Measurements from ENCODE around the gene HSPE1. TPM values are rescaled to one million over a fixed set of nuclear protein-coding genes. Genes with fewer than 3 reads are reported as not detected.

HSPE1 gene
- total RNA-seq, 1 experiment from 2014 or later, result 291 TPM

DNA sequence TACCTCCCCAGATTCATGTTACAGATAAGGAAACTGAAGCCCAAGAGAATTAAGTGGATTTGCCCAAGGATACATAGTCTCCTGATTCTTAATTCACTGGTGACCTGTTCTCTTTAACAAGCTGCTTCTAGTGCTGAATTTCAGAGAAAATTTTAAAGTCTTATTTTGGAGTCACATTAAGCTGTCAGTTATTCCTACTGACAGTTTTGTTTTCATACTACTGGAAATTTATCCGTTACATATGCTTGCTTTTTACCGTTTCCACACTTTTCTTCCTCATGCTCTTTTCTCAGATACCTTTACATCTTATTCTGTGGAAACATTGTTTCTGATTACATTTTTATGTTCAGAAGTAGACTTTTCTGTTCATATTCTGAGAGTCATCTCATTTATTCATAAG lies 17.0 kb downstream of the HSPE1 start:
- ChIA-PET CTCF (no interaction called here), POLR2A (interaction anchor here (2.9 kb wide), 1 partner anchor 17 kb away, joined by 25 read pairs; the partner anchor contains the start of genes HSPD1 and HSPE1), RAD21 (ENCODE audit: low non-redundant PET in 1 of 2, low total read pairs in 2 of 2, uncharacterized antibody in 2 of 2, unreplicated experiment in 2 of 2) (no interaction called here)
- Histone ChIP-seq H4K20me1 (ENCODE audit: insufficient read depth) (no peaks in the 10 kb centered on the region), H3K27me3 (ENCODE audit: insufficient read depth, low read length) (no peaks in the 10 kb centered on the region), H3K9ac (ENCODE audit: low read length) (peak overlapping the region; percentile 82), H3K36me3 (ENCODE audit: control insufficient read depth in 1 of 2, insufficient read depth in 2 of 2, low read length in 2 of 2) (peaks cover 0 to 16% of the 10 kb centered on the region in 2 experiments; a peak in 2 of 4 replicates), H3K9me3 (ENCODE audit: control insufficient read depth in 1 of 2, insufficient read depth in 1 of 2, low read depth in 1 of 2, low read length in 2 of 2) (peaks cover 0 to 5% of the 10 kb centered on the region in 2 experiments; a peak in 1 of 4 replicates), H3K79me2 (ENCODE audit: insufficient read depth, low read length) (peaks cover 60% of the 10 kb centered on the region), H3K4me2 (ENCODE audit: low read length) (peak overlapping the region; percentile 88), H2AFZ (ENCODE audit: low read depth, low read length, poor library complexity, severe bottlenecking) (no peak overlapping the region), H3K4me3 (replicated peaks in 1 of 2; ENCODE audit: low read depth in 1 of 2, low read length in 2 of 2) (peak overlapping the region; percentile 77 to 93), H3K9me2 (ENCODE audit: insufficient read depth) (no peaks in the 10 kb centered on the region), H3K4me1 (ENCODE audit: control insufficient read depth in 1 of 2, insufficient read depth in 2 of 2, low read length in 2 of 2) (peaks cover 10 to 17% of the 10 kb centered on the region in 2 experiments; a peak in 3 of 4 replicates), H3K27ac (ENCODE audit: low read depth, low read length) (no peak overlapping the region)
- DNase-seq (ENCODE audit: low read depth, low spot score) (no peak), ATAC-seq (no peak)
- intact Hi-C loops (cut with micrococcal nuclease), result no loop called here
- BruUV-seq (replicated peaks), result no TSS peak
- no peak for TF ChIP-seq FOSL1 (IDR thresholded peaks at IDR 0.05; ENCODE audit: low read depth)
- TF ChIP-seq, protein P1, sequence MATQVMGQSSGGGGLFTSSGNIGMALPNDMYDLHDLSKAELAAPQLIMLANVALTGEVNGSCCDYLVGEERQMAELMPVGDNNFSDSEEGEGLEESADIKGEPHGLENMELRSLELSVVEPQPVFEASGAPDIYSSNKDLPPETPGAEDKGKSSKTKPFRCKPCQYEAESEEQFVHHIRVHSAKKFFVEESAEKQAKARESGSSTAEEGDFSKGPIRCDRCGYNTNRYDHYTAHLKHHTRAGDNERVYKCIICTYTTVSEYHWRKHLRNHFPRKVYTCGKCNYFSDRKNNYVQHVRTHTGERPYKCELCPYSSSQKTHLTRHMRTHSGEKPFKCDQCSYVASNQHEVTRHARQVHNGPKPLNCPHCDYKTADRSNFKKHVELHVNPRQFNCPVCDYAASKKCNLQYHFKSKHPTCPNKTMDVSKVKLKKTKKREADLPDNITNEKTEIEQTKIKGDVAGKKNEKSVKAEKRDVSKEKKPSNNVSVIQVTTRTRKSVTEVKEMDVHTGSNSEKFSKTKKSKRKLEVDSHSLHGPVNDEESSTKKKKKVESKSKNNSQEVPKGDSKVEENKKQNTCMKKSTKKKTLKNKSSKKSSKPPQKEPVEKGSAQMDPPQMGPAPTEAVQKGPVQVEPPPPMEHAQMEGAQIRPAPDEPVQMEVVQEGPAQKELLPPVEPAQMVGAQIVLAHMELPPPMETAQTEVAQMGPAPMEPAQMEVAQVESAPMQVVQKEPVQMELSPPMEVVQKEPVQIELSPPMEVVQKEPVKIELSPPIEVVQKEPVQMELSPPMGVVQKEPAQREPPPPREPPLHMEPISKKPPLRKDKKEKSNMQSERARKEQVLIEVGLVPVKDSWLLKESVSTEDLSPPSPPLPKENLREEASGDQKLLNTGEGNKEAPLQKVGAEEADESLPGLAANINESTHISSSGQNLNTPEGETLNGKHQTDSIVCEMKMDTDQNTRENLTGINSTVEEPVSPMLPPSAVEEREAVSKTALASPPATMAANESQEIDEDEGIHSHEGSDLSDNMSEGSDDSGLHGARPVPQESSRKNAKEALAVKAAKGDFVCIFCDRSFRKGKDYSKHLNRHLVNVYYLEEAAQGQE (IDR thresholded peaks at IDR 0.05; ENCODE audit: low read depth), result no peak
- TF ChIP-seq TCF7L2 (IDR thresholded peaks at IDR 0.05; ENCODE audit: borderline replicate concordance, extremely low read depth, insufficient read depth, insufficient read length), result no peak
- no peak for TF ChIP-seq EGR1 (IDR thresholded peaks at IDR 0.05; ENCODE audit: low read depth)
- TF ChIP-seq CEBPB (IDR thresholded peaks at IDR 0.05; ENCODE audit: low read depth), result no peak
- no peak for TF ChIP-seq ZFX (IDR thresholded peaks at IDR 0.05)
- no peak for TF ChIP-seq ZNF274 (IDR thresholded peaks at IDR 0.05; ENCODE audit: low read depth, low read length)
- TF ChIP-seq YY1 (IDR thresholded peaks at IDR 0.05; ENCODE audit: extremely low read depth, insufficient replicate concordance, low read depth, low read length), result no peak
- no peak for TF ChIP-seq SRF (IDR thresholded peaks at IDR 0.05; ENCODE audit: low read depth)
- TF ChIP-seq EZH2 (IDR thresholded peaks at IDR 0.05), result no peak
- TF ChIP-seq, protein P2, sequence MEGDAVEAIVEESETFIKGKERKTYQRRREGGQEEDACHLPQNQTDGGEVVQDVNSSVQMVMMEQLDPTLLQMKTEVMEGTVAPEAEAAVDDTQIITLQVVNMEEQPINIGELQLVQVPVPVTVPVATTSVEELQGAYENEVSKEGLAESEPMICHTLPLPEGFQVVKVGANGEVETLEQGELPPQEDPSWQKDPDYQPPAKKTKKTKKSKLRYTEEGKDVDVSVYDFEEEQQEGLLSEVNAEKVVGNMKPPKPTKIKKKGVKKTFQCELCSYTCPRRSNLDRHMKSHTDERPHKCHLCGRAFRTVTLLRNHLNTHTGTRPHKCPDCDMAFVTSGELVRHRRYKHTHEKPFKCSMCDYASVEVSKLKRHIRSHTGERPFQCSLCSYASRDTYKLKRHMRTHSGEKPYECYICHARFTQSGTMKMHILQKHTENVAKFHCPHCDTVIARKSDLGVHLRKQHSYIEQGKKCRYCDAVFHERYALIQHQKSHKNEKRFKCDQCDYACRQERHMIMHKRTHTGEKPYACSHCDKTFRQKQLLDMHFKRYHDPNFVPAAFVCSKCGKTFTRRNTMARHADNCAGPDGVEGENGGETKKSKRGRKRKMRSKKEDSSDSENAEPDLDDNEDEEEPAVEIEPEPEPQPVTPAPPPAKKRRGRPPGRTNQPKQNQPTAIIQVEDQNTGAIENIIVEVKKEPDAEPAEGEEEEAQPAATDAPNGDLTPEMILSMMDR (IDR thresholded peaks at IDR 0.05 in 2 of 3, conservative IDR thresholded peaks at IDR 0.05 in 1 of 3; ENCODE audit: borderline replicate concordance in 1 of 3, insufficient read depth in 1 of 3, low read depth in 2 of 3, low read length in 2 of 3), result no peak
- TF ChIP-seq ELF1 (IDR thresholded peaks at IDR 0.05; ENCODE audit: borderline replicate concordance, low read depth), result no peak
- no peak for TF ChIP-seq CBX3 (IDR thresholded peaks at IDR 0.05; ENCODE audit: low read depth)
- no peak for TF ChIP-seq JUND (IDR thresholded peaks at IDR 0.05)
- no peak for TF ChIP-seq SP1 (IDR thresholded peaks at IDR 0.05; ENCODE audit: low read depth)
- TF ChIP-seq EZH2phosphoT487 (IDR thresholded peaks at IDR 0.05; ENCODE audit: borderline replicate concordance), result no peak
- TF ChIP-seq, protein P3, sequence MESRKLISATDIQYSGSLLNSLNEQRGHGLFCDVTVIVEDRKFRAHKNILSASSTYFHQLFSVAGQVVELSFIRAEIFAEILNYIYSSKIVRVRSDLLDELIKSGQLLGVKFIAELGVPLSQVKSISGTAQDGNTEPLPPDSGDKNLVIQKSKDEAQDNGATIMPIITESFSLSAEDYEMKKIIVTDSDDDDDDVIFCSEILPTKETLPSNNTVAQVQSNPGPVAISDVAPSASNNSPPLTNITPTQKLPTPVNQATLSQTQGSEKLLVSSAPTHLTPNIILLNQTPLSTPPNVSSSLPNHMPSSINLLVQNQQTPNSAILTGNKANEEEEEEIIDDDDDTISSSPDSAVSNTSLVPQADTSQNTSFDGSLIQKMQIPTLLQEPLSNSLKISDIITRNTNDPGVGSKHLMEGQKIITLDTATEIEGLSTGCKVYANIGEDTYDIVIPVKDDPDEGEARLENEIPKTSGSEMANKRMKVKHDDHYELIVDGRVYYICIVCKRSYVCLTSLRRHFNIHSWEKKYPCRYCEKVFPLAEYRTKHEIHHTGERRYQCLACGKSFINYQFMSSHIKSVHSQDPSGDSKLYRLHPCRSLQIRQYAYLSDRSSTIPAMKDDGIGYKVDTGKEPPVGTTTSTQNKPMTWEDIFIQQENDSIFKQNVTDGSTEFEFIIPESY (IDR thresholded peaks at IDR 0.05; ENCODE audit: extremely low read depth, insufficient replicate concordance, low read length), result no peak
- TF ChIP-seq POLR2A (IDR thresholded peaks at IDR 0.05; ENCODE audit: borderline replicate concordance, extremely low read depth, insufficient read depth, insufficient read length), result no peak
- TF ChIP-seq, protein P4, sequence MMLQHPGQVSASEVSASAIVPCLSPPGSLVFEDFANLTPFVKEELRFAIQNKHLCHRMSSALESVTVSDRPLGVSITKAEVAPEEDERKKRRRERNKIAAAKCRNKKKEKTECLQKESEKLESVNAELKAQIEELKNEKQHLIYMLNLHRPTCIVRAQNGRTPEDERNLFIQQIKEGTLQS (IDR thresholded peaks at IDR 0.05), result no peak
- TF ChIP-seq, protein P5, sequence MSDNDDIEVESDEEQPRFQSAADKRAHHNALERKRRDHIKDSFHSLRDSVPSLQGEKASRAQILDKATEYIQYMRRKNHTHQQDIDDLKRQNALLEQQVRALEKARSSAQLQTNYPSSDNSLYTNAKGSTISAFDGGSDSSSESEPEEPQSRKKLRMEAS (IDR thresholded peaks at IDR 0.05), result no peak
